ENCODE data around the gene SFXN5. TPM values are rescaled to one million over a fixed set of nuclear protein-coding genes. Genes with fewer than 3 reads are reported as not detected.
"Not testable (repeated sequence)": the region's sequence is repeated elsewhere in the genome, so short reads cannot be mapped to it uniquely, and the experiment has no call there.

The SFXN5 gene
- polyA plus RNA-seq, 4 donors, result 25.2 to 33.7 (median 27.5) TPM

DNA sequence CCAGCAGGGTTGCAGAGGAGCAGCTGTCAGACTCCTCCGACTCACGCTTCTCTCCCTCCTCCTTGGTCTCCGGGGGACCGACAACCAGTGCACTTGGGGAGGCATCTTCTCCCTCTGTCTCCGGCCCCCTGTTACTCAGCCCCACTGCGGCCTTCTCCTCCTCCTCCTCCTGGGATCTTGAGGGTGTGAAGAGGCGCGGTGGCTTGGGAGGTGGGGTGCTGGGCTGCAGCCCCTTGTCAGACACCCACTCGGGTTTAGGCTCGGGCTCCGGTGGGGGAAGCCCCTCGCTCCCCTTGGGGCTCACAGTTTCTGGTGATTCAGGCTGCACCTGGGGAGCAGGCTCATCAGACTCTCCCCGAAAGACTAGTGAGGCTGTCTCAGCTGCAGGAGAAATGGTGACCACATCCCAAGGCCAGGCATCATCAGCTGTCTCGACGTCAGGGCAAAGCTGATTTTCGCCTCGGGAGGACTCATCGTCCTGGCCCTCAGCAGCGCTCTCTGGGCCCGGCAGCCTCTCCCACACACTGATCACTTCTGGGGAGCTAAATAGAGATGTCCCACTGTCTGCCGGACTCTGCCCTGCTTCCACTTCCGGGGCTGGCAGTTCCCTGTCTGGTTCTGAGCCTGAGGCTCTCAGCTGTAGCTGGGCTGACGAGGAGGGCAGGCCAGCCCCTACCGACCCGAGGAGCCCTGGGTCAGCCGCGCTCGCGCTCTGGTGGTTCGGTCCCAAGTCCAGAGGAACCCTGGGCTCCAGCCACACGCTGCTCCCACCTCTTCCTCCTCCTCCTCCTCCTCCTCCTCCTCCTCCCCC is 9.0 kb upstream of the SFXN5 start:
- DNase-seq (ENCODE audit: low read depth in 4 of 4, low spot score in 2 of 4), result no peak

DNA sequence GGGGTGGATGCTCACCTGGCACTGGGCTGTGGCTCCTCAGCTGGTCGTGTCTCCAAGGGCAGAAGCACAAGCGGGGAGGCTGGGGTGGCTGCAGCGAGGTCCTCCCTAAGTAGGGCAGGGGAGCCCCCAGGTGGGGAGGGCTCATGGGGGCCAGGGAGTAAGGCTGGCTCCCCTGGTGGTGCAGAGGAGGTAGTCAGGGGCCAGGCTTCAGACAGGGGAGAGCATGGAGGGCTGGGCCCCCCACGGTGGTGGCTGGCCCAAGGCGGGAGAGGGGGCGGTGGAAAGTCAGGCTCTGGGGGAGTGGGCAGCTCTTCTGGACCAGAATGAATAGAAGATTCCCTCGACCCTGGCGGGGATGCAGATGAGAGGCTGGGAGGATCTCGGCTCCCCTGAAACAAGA is 8.1 kb upstream of the SFXN5 start:
- no peak for DNase-seq (ENCODE audit: low read depth in 4 of 4, low spot score in 2 of 4)

DNA sequence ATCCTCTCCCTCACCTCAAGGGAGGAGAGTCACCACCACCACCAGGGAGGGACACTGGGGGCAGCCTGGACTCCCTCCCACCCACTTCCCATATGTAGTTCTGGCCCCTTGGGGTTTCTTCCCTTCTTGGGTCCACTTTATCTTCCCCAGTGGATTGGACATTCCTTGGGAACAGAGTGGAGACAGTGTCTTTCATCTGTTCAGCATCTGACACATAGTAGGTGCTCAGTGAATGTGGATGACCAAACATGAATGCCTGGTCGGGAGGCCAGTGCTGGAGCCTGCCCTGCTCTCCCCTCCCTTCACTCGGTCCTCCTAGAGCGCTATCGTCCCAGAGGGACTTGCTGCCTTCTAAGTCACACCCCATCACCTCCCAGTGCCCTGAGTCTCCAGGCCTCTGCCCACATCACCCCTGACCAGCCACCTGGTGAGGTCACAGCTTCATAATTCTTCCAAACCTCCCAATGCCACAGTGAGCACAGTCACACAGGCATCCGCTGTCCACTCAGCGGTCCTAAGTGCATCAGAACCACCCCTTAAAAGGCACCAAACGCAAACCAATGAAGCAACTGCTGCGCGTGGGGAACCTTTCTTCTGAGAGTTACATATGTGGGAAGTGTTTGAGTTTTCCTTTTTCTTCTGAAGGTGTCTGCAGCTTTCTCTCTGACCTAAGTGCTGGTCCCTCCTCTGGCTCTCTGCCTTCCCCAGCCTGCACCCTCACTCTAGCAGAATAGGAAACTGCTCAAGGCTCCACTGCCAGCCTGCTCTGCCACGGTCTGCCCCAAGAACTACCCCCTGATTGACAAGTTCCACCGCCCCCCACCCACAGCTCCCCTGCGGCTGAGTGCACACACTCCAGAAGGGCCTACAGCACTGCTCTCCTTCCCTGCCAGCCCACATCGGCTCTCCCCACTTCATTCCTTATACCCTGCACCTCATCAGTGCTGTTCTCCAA is 7.2 kb upstream of the SFXN5 start:
- no peak for DNase-seq (ENCODE audit: low read depth in 4 of 4, low spot score in 2 of 4)

DNA sequence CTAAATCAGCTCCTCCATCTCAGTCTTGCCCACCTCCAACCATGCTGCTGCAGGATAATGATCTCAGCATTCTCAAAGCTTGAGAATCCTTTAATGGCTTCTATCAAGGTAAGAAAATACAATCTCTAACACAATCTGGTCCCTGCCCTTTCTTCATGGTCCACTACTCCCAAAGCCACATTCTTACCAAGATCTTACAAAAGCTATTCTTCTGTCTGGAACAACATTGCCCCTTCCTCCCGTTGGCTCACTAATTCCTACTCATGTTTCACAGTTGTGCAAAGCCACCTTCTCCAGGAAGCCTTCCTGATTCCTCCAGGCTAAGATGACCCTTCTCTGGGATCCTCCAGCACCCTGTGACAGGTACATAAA is 5.9 kb upstream of the SFXN5 start:
- DNase-seq (ENCODE audit: low read depth in 4 of 4, low spot score in 2 of 4), result no peak

GRCh38 chr2:73076701-73077423 is 5.3 kb upstream of the SFXN5 start:
- DNase-seq (ENCODE audit: low read depth in 4 of 4, low spot score in 2 of 4), result no peak

DNA sequence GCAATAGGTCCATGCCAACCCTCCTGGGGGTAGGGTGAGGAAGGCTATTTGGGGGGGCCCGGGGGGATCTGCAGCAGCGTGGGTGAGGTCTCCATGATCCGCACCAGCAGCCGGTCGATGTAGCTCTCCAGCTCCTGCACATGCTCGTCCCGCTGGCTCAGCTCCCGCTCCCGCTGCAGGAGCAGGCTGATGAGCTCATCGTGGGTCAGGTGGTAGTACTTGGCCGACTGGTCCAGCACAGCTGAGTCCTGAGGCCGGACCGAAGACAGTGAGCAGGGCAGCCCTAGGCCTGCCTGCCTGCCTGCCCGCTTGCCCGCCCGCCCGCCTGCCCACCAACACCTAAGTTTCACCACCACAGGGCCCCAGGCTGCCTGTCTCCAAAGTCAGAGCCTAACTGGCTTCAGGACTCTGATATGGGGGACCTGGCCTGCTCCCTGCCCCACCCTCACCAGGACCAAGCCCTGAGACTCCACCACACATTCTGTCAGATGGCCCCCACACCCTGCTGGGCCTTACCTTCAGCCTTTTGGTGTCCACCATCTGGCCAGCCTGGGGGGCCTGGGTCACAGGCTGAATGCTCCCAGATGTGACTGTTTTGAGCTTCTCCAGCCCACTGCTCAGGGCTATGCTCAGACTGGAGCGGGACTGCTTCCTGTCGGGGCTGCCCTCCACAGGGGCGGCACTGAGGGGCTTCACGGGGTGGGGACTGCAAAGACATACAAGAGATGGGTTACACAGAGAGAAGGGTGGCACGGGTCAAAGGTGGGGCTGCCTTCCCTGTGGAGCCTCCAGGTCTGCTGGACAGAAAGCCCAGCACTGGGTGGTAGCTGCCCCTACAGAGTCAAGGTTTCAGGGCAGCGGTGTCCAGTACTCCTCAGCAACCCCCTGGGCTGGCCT is 4.2 kb upstream of the SFXN5 start:
- no peak for DNase-seq (ENCODE audit: low read depth in 4 of 4, low spot score in 2 of 4)

DNA sequence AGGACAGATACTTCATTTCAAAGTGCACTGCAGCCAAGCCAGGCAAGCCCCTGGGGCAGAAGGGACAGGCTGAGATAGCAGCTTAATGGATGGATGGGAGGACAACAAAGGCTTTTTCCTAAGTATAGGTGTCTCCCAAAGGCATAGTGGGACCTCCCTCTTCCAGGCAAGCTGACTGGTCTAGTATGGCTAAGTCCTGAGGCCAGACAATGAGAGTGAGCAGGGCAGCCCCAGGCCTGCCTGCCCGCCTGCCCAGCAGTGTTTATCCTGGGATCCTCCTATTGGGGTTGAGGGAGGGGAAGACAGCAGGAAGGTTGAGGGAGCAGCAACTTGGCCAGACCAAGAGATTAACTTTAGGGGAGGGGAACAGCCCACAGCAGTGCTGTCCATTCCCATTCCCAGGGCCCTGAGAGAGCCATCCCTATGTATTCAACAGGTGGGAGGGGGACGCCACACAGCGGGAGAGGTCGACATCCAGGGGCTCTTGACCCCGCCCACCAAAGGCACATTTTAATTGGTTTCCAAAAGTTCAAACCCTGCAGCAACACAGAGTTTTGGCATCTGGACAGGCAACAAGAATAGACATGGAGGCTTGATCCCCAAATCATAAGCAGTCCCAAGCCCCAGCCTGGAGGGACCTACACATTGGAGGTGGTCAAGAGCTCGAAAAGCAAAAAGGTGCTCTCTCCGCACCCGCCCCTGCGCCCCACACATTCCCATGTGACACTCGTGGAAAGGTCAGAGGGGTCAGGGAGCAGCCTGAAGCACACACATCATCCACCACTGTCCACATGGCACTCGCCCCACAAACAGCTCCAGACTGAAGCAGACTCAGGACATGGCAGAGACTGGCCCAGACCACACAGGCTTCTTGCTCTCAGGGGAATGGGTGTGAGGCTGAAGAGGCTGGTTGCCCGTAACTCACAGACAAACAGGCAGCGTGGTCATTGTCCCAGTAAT is 2.9 kb upstream of the SFXN5 start:
- no peak for DNase-seq (ENCODE audit: low read depth in 4 of 4, low spot score in 2 of 4)

- DNase-seq (ENCODE audit: low read depth in 4 of 4, low spot score in 2 of 4), result no peak
Measured at GRCh38 chr2:73072416-73072815, 904 bp upstream of the SFXN5 start.

- DNase-seq (ENCODE audit: low read depth in 4 of 4, low spot score in 2 of 4), result no peak
Measured at GRCh38 chr2:73072129-73072395, 550 bp upstream of the SFXN5 start.

DNA sequence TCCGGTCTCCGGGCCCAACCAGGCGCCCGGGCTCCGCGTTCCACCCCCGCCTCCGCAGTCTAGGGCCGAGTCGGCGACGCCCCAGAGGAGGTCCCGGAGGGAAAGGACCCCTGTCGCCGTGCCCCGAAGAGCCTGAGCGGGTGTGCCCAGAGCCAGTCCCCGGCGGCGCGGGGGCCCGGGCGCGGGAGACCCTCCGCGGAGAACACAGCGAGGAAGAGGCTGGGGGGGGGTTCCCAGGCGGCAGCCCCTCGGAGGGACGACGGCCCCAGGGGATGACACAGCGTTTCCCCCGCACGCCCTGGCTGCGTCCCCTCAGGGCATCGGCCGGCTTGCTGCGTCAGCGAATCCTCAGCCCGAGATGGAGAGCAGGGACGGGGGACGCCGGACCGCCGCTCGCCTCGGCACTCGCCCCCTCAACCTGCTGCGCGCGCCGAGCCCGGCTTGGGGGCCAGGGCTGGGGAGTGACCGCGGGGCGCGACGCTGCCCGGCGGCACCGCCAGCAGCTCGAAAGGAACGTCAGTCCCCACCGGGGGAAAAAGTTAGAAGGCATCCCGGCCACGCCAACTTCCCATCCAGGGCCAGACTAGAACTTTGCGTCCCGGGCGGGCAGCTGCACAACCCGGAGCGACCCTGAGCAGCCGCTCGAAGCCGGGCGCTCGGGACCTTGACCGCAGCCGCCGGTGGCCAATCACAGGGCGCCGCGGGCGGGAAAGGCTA is 711 bp downstream of the SFXN5 start:
- no peak for DNase-seq (ENCODE audit: low read depth in 4 of 4, low spot score in 2 of 4)

DNA sequence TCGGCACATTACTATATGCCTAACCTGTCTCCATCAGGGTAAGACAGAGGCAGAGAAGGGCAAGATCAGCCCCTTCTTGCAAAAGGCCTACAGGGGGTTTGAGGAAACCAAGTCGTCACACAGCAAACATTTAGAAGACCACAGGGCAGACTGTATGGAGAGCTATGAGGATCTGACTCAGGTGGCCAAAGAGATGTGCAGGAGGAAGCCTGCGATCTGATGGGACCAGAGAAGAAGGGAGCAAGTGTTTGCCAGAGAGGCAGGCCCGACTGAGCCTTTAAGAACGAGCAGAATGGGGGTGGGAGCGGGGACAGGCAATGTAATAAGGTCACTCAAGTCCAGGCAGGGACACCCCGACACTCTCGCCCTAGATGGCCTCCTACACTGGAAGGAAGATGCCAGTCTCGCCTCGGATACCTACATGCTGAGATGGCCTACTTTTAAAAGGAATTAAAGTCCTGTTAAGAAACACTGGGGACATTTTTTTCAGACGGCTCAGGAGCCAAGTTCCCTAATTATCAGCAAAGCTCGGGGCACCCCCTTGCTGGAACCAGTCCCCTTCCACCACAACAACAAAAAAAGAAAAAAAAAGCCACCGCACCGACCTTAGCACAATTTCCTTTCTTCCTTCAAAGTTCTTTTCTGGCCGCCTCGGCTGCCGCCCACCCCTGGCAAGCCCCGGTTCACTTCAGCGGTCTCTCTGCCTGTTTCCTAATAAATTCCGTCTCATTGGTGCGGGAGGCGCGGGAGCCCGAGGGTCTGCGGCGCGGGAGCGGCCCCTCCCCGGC is 1.5 kb downstream of the SFXN5 start:
- DNase-seq (ENCODE audit: low read depth in 4 of 4, low spot score in 2 of 4), result no peak

DNA sequence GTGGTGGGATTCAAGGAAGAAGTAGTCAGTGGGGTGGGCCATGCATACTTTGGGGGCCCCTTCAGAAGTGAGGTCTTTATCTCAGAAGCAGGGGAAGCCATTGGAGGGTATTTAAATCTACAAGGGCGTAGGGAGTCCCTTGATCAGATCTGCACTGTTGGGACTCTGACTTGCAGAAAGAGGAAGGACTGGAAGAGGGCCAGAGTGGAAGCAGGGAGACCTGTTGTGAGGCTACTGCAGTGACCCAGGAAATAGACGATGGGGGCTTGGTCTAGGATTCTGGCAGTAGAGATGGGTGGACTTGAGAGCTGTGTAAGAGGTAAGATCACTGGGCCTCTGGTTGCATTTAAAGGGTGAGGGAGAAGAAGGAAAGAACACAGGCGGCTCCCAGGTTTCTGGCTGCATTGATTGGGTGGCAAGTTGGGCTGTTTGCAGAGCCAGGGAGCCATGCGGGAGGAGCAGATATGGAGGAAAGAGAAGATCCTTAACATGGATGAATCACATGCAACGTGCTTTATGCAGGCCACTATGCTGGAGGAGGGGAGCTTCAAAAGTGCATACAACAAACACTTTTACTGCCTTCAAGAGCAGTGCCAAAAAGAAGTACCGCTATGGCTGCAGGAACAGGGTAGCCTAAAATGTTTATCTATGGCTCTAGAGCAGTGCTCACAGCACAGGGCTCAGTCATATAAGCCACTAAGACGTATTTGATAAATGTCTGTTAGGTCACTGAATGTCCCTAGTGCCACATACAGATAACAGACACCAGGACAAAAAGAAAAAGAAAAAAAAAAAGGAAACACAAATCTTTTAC is 2.3 kb downstream of the SFXN5 start:
- no peak for DNase-seq (ENCODE audit: low read depth in 4 of 4, low spot score in 2 of 4)

DNA sequence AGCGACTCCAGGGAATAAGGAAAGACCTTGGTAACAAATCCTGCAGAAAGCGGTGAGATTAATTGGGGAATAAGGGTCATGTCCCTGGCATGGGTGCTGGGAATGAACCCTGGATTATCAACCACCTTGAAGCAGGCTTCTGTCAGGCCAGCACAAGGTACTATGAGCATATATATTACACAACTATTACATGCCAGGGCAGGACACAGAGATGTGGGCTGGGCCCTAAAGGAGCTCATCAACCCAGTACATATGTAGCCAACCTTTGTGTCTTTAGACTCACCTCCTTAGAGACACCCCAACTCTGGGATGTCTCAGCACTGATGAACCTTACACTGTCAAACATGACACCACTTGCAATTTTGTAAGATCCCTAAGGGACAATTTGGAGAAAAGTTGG is 3.4 kb downstream of the SFXN5 start:
- DNase-seq (ENCODE audit: low read depth in 4 of 4, low spot score in 2 of 4), result no peak

DNA sequence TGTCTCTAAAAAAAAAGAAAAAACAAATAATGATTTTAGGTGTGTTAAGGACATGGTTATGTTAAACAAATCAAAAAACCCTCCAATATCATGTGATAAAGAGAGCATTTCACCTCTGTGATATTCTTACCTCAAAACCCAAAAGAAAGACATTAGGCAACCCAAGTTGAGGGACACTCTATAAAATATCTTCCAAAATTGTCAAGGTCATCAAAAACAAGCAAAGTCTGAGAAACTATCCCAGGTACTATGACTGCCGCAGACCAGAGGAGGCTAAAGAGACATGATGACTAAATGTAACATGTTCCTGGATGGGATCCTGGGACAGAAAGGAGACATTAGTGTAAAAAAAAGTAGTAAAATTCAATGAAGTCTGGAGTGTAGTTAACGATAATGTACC is 4.5 kb downstream of the SFXN5 start:
- no peak for DNase-seq (ENCODE audit: low read depth in 4 of 4, low spot score in 2 of 4)

DNA sequence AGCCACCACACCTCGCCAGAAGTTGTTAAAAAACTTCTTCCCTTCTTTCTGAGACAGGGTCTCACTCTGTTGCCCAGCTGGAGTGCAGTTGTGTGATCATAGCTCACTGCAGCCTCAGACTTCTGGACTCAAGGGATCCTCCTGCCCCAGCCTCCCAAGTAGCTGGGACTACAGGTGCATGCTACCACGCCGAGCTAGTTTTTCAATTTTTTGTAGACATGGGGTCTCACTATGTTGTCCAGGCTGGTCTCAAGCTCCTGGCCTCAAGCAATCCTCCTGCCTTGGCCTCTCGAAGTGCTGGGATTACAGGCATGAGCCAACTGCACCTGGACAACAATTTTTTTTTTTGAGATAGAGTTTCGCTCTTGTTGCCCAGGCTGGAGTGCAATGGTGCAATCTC is 6.4 kb downstream of the SFXN5 start:
- DNase-seq (ENCODE audit: low read depth in 4 of 4, low spot score in 2 of 4), result not testable (repeated sequence)

DNA sequence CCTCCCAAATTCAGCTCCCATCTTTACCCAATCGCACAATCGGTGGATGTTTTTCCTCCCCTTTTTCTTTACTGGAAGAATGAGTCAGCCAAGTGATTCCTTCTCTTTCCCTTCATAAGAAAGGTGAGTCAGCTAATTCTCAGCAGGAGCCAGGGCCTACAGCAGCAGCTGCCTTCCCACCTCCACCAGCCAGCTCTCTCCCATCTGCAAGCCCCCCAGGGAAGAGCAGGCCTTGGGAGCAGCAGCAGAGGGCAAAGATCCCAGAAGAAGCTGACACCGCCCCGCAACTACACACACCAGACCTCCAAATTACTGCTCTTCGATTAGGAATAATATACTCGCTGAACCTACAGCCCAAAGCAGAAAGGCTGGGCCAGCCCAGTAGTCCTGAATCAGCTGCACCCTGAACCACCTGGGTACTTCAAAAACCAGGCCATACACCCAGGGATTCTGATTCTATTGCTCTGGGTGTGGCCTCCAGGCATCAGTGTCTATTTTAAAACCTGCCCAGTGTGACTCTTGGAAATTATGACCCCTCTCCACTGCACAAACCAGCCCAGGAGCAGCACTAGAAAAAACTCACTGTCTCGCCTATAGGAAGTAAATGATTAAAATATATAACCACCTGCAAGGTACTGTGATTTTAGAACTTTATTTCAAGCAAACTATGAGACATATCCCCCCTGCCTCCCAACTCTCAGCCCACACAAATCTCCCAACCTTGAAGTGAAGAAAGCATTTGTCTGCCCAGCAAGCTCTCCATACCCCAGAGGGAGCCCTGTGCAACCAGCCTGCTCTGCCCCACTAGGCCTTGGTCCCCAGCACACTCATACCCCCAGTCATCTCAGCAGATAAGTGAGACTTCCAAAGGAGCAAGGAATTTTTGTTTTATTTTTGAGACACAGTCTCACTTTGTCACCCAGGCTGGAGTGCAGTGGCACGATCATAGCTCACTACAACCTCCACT is 7.3 kb downstream of the SFXN5 start:
- DNase-seq (ENCODE audit: low read depth in 4 of 4, low spot score in 2 of 4), result no peak
